H54 (cell line): ENCODE measurements around the gene GPD1L.

Source experiments
- DNase-seq: peaks from one replicate; pipeline ENCODE4 v3.0.0; 2011; ENCODE audit warnings: low spot score, mixed read lengths; ENCODE audit not compliant: insufficient read length
- FAIRE-seq: peaks from 3 replicates; lab custom pipeline; 2011; peaks lifted over from hg19 to GRCh38; lab: Jason Lieb, UNC
- POLR2A ChIP-seq: IDR thresholded peaks from 2 replicates; pipeline ENCODE4 v1.6.1; 2011; ENCODE audit warnings: low read depth, mild to moderate bottlenecking, low read length

GPD1L gene

GRCh38 chr3:32138545-32139104, 32.2 kb downstream of the GPD1L start:
- FAIRE-seq: no peak
- TF ChIP-seq POLR2A: no peak
- no peak for DNase-seq

GRCh38 chr3:32140943-32141342, 34.5 kb downstream of the GPD1L start:
- FAIRE-seq: no peak
- no peak for TF ChIP-seq POLR2A
- DNase-seq: no peak

DNA sequence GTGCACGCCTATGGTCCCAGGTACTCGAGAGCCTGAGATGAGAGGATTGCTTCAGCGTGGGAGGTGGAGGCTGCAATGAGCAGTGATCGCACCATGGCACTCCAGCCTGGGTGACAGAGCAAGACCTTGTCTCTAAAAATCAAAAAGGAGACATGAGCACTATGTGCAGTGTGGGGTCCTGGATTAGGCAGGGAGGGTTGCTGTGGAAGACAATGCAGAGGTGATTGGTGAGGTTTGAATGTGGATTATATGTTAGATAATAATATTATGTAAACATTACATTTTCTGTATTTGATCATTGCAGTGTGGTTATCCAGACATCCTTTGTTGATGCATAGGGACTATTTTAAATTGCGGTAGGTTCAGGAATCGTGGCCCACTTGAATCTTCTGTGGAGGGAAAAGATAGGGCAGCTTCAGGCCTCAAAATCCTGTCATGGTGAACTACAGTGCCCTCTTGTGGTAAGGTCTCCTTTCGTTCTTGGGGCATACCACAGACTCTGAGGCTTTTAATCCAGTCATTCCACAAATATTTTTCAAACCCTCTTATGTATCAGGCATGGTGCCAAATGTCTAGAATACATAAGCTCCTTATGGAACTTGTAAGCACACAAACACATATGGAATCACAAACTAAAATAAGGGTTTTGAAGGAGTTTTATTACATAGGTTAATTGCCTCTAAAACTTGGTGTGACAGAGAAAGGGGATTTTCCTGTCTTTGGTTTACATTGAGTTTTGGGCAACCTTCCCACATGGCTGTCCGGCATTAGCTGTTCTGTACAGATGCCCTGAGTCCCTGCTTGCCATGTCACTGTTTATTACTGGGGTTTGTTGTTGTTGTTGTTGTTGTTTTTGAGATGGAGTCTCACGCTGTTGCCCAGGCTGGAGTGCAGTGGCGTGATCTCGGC, 37.7 kb downstream of the GPD1L start:
- TF ChIP-seq POLR2A: no peak
- FAIRE-seq (peak; percentile 83), DNase-seq (peak; percentile 68)

DNA sequence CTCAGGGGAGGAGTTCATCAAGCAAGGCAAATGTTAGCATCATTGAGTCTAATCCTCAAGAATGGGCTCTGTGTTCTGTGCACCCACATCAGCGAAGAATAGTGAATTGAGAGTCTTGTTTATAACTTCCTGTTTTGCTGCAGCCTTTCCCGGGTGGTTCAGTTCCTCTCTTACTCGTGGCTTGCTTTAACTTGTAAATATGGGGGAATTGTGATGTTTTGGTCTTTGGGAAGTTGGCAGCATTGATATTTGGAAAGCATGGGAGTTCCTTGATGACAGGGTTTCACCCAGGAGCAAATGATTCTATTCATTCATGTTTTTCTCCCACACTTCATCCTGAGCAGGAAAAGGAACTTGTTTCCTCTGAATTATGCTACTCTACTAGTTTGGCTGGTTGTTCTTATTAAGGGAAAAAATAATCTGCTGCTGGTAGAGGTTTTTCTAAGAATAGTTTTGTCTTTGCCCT, 40.4 kb downstream of the GPD1L start:
- DNase-seq: no peak
- no peak for FAIRE-seq
- no peak for TF ChIP-seq POLR2A

GRCh38 chr3:32147509-32147908, 41.1 kb downstream of the GPD1L start:
- DNase-seq (no peak), FAIRE-seq (no peak)
- TF ChIP-seq POLR2A: no peak

GRCh38 chr3:32147933-32148332, 41.5 kb downstream of the GPD1L start:
- no peak for FAIRE-seq
- TF ChIP-seq POLR2A: no peak
- no peak for DNase-seq

DNA sequence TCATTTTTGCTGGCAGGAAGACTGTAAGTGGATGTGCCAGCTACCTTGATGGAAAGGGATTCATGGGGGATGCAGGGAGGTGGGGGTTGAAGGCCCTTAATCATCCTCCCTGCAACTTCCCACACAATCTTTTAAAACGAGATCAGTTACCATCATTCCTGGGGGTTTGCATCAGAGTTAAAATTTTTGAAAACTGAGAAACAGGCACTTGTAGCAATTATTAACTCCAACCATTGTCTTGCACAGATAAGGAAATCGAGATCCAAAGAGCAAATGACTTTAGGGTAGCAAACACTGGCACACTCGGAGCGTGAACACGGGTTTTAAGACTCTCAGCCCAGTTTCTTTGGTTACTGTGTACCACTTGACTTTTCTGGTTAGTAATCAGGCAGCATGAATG, 41.9 kb downstream of the GPD1L start:
- no peak for TF ChIP-seq POLR2A
- DNase-seq (no peak), FAIRE-seq (no peak)

DNA sequence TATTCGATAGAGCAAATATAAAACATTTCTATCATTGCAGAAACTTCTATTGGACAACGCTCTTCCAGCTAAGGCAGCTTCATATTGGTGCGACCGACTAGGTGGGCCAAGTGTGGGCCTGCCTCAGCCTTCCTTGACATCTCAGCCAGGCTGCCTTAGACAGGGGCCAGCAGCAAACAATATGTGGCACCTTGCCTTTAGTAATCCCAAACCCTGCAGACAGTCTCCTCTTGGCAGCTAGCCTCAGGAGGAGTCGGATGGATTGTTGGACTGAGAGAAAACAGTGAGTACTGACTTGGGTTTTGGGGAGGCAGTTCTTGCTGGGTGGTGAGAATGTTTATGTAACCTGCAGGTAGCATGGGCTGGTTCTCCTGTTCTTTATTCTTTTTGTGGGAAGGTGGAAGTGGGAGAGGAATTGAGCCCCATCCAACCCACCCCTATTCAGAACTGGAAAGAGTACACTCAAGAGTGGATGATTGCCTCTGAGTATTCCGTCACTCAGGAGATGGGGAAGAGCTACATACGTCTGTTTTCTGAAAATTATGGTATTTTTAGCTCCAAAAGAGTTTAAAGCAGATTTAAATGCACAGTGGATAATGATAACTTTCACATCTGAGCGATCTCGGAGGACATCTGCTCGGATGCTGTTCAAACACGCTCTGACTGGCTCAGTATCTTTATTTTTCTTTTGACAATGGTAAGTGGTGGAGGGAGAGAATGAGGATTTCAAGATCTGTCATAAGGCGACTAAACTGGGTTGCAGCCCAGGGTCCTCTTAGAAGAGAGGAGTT, 47.2 kb downstream of the GPD1L start:
- FAIRE-seq (no peak), DNase-seq (no peak)
- no peak for TF ChIP-seq POLR2A

DNA sequence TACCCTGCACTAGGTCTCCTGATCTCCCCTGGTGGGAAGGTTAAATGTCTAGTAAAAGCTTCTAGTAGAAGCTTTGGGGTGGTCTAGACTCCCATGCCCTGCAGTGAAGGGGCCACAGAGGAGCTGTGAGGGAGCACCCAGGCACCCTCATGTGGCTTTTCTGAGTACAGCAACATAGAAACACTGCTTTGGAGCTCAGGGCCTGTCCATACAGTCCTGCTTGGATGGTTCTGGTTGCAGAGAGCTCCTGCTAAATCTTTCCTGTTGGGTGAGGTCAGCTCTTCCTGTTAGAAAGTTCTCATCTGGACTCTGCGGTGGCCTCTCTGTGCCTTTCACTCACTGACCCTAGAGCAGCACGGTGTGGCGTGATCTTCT, 47.8 kb downstream of the GPD1L start:
- DNase-seq: no peak
- no peak for FAIRE-seq
- TF ChIP-seq POLR2A: no peak

DNA sequence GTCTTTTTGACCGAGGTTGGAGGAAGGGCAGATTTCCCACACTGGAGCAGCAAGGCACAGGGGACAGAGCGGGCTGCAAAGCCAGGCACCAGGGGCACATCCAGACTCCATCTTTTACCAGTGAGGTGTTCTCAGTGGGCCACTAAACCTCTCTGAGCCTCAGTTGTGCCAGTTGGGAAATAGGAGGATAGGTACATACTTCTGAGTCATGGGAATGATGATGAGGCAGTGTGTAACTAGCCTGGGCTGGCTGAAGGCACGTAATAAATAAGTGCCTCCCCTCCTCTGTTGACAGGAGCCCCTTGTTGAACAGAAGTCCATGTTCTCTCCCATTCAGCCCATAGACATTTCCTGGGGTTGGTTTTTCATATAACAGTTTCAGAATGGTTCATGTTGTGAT, 48.7 kb downstream of the GPD1L start:
- TF ChIP-seq POLR2A: no peak
- DNase-seq (no peak), FAIRE-seq (no peak)

- FAIRE-seq (no peak), DNase-seq (no peak)
- TF ChIP-seq POLR2A: no peak
Observed at GRCh38 chr3:32157600-32158264, 51.3 kb downstream of the GPD1L start.

- TF ChIP-seq POLR2A: no peak
- DNase-seq: no peak
- no peak for FAIRE-seq
Observed at GRCh38 chr3:32160706-32161214, 54.3 kb downstream of the GPD1L start.

- FAIRE-seq: no peak
- DNase-seq: no peak
- TF ChIP-seq POLR2A: no peak
Observed at GRCh38 chr3:32165442-32165841, 59.0 kb downstream of the GPD1L start.

DNA sequence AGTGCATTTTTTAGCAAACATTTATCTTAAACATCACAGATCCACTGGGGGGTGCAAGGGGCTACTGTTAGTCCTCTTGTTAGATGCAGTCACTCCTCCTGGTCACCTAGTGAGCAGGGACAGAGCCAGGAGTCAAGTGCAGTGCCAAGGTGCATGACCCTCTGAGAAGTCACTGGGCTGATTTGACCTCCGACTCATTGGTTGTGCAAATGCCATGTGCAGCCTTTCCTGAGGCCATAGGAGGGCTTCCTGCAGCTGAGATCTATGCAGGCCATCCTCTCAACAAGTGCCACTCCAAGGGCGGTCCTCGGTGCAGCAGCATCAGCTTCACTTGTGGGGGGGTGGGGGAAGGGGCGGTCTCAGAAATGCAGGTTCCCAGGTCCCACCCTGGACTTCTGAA, 60.2 kb downstream of the GPD1L start:
- FAIRE-seq (no peak), DNase-seq (no peak)
- no peak for TF ChIP-seq POLR2A
